HG03135 (cell line): ENCODE measurements around the gene RABL3.
"Not testable (repeated sequence)": the region's sequence is repeated elsewhere in the genome, so short reads cannot be mapped to it uniquely, and the experiment has no call there.

Experiments used
- ATAC-seq: cut with Tn5 transposase; IDR thresholded peaks from one replicate; pipeline ENCODE4 v1.9.1; 2021; ENCODE audit warnings: mild to moderate bottlenecking, moderate library complexity; ENCODE audit not compliant: unreplicated experiment

RABL3 gene

DNA sequence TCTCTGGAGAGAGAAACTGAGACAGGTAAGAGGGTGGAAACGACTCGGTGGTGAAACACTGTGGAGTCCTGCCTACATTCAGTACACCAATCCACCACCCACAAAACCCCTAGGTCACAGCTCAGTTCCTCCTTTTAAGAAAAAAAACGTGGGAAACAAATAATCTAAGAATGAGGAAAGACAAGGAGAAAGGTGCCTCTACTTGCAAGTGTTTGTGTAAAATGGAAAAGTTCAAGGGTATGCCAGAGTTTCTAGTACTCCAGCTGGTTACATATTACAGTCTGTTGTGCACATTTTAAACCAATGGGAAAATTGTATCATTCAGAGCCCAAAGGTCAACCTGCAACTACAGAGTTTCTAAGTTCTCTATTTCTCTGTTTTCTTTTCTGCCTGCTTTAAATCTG, 92.5 kb downstream of the RABL3 start:
- ATAC-seq: no peak

DNA sequence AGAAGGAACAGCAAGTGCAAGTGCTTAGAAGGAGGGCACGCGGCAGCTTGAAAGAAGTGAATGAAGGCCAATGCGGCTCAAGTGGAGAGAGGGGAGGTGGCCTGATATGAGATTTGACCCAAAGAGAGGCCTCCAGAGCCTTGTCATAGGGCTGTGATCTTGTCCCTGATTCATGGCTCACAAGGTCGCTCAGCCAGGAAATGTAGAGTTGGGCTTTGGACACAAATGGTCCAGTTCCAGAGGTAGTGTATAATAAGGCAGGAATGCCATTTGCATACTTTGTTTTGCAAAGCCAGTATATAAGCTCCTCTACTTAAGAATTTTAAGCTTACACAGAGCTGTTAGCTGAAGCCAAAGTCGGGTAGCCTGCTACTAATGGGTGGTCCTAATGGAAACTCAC, 94.0 kb downstream of the RABL3 start:
- no peak for ATAC-seq

DNA sequence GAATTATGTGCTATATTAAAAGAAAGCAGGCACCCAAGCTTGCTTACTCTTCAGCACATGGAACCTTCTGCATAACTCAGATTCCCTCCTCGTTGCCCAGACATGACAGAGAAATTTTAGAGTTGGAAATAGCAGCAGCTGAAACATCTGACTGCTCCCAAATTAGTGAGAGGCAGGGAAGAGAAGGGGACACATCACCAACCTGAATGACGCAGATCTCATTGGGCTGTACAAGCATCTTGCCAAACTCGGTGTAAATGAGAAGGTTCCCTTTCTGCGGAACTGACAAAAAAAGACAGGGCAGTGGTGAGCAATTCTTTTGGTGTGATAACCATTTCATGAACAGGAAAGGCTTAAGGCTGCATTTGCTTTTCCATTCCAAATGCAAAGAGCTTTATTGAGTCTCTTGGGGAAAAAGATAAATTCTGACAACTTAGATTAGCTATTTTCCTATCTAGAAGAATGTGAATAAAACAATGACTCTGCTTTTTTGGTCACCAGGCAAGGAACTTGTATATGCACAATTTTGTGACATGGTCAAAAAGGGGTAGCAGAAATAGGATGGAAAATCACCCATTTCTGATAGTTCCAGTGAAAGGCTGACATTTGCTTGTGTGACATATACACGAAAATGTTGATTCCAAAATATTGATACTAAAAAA, 95.4 kb downstream of the RABL3 start:
- no peak for ATAC-seq

DNA sequence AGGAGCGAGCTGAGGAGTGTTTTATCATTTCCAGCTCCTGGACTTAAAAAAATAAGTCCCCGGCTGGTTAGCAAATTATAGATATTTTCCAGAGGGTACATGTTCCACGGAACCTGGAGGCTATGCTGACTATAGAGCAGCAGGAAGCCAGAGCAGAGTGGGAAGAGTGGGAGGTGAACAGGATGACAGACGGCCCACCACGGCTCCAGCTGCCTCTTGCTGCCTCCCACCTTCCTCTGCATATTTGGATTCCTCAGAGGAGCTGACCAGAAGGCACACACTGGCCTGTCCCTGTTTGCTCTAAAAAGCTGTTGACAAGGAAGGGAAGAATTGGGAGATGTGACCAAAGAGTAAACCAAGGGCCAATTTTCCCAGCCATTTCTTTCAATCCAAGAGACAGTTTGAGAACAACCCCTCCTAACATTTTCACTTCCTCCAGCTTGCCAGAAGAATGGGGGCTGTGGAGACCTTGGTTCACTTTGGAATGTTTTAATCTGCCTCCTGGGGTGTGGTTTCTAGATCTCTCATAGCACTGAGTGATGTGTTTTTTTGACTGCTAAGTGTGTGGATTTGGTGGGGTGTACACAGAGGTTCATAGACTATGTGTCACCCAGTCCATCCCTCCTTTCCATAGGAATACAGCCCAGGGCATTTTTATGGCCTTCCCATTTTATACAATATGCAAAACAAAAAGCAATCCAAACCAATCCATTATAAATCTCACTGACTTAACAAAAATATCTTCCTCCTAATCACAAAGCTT, 97.1 kb downstream of the RABL3 start:
- ATAC-seq: no peak

DNA sequence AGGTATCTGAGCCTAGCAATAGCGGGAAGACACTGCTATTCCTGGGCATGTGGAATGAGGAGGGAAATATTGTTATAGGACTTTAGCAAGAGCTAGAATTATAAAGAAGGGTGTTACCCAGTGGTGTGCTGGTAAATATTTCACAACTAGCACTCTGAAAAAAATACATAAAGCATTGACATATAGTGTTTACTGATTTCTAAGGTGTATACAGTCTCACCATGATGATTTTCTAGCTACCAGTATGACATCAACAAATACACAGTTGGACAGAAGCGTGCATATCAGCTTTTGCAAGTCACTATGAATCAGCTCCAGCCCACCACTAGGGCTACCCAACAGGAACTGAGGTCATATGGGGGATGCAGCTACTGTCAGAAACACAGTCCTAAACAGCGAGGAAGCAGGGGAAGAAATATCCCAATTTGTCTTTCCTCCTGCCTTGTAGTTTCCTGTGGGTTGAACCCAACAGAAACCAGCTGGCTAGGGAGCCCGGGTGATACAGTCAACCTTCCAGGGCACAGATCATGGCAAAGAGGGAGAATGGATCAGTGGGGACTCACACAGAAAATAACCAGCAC, 99.9 kb downstream of the RABL3 start:
- no peak for ATAC-seq

DNA sequence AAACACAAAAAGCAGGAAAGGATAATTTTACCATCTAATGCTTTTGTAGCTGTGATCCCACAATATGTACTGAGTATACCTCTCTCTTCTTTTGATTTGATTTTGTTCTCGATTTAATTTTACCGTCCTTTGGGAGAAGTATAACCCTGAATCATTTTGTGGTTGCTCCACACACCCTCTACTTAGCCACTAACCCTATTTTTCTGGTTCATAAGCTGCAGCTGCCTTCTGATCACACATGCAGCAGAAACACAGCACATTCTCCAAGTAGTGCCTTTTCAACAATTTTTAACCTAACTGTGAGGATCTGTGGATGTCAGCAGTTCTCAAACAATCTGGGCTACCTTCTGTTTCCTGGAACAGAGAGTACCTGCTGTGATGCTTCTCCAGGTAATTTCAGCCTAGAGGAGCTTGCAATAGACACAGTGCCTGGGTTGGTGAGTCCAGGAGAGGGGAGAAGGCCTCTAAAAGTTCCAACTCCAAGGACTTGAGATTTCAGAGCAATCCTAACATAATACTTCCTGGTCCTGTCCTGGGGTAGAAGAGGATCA, 100.5 kb downstream of the RABL3 start:
- no peak for ATAC-seq

DNA sequence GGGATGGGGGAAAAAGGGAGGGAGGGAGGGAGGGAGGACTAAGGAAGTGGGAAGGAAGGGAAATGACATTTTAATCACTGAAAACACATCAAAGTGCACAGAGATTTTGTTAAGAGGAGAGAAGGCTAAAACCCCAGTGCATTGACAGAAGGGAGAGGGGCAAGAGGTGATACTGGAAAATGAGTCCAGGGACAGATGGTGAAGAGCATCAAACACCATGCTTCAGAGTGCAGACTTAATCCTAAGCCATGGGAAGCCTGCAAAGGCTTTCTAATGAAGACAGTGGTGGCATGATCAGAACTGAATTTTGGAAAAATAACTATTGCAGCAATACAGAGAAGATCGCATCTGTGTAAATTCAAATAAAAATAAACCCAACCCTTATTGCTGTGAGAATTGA, 102.1 kb downstream of the RABL3 start:
- no peak for ATAC-seq

DNA sequence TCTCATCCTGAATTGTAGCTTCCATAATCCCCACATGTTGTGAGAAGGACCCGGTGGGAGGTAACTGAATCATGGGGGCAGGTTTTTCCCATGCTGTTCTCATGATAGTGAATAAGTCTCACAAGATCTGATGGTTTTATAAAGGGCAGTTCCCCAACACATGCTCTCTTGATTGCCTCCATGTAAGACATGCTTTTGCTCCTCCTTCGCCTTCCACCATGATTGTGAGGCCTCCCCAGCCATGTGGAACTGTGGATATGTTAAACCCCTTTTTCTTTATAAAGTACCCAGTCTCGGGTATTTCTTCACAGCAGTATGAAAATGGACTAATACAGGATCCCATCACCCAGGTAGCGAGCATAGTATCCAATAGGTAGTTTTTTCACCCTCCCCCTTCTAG, 103.5 kb downstream of the RABL3 start:
- not testable (repeated sequence) for ATAC-seq

DNA sequence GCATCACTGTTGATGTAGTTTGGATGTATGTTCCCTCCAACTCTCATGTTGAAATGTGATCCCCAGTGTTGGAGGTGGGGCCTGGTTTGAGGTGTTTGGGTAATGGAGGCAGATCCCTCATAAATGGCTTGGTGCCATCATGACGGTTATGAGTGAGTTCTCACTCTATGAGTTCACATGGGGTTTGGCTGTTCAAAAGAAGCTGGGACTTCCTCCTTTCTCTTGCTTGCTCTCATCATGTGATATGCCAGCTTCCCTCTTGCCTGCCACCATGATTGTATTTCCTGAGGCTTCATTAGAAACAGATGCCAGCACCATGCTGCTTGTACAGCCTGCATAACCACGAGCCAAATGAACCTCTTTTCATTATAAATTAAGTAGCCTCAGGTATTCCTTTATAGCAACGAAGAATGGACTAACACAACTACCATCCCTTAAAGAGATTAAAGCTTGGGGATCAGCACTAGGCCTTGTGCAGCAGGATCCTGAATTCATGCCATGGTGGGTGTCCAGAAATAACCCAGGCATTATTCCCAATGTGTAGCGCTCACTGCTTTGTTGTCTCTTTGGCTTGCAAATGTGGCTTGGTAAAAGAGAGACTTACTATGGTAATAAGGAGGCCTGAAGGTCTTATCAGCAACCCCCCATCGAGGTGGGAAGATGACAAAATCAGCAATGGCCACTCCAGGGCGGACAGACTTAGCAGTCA, 104.3 kb downstream of the RABL3 start:
- ATAC-seq: no peak

DNA sequence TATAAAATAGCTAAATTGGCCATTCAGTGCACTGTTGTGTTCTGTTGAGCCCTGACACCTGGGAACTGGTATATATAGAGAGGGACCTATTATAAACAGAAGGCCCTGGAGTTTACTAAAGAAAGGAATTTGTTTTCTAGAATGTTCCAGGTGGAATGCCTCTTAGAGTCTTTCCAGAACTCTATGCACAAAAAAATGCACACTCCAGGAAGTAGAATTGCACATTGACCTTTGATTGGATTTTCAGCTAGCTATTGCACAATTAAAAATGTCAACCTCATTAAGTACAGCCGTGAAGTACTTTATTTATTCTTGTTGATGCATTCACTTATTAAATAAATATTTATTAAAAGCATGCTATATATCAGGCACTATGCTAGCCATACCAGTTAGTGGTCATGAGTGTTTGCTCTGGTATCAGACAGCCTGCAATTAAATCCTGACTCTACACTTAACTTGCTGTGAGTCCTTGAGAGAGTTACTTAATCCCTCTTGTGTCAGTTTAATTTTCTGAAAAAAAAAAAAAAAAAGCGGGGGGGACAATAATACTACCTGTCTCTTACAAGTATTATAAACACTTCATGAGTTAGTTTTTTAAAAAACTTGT, 105.4 kb downstream of the RABL3 start:
- ATAC-seq: no peak
